Renal cortical epithelial cell (primary cell): ENCODE results near the gene MTX1. TPM values are rescaled to one million over a fixed set of nuclear protein-coding genes. Genes with fewer than 3 reads are reported as not detected.
A peak's percentile ranks its signal among the peaks of the same experiment; 100 is the strongest.
"Not testable (repeated sequence)": the region's sequence is repeated elsewhere in the genome, so short reads cannot be mapped to it uniquely, and the experiment has no call there.

Experiments used
- DNase-seq: peaks from one replicate; pipeline ENCODE4 v3.0.0-alpha.2; 2011; ENCODE audit warnings: low read depth
- total RNA-seq: library from RNA; depleted of rRNA; stranded (reverse); fragments of >200 nt; gene quantifications from 2 replicates; pipeline ENCODE4 v1.2.3, GENCODE V29; 2014

Gene MTX1, protein sequence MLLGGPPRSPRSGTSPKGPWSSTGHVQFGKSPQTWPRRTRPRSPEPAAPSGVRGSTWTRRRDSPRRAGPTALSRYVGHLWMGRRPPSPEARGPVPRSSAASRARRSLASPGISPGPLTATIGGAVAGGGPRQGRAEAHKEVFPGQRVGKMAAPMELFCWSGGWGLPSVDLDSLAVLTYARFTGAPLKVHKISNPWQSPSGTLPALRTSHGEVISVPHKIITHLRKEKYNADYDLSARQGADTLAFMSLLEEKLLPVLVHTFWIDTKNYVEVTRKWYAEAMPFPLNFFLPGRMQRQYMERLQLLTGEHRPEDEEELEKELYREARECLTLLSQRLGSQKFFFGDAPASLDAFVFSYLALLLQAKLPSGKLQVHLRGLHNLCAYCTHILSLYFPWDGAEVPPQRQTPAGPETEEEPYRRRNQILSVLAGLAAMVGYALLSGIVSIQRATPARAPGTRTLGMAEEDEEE
- total RNA-seq, result 36.8 and 72.8 TPM in 2 replicates

DNA sequence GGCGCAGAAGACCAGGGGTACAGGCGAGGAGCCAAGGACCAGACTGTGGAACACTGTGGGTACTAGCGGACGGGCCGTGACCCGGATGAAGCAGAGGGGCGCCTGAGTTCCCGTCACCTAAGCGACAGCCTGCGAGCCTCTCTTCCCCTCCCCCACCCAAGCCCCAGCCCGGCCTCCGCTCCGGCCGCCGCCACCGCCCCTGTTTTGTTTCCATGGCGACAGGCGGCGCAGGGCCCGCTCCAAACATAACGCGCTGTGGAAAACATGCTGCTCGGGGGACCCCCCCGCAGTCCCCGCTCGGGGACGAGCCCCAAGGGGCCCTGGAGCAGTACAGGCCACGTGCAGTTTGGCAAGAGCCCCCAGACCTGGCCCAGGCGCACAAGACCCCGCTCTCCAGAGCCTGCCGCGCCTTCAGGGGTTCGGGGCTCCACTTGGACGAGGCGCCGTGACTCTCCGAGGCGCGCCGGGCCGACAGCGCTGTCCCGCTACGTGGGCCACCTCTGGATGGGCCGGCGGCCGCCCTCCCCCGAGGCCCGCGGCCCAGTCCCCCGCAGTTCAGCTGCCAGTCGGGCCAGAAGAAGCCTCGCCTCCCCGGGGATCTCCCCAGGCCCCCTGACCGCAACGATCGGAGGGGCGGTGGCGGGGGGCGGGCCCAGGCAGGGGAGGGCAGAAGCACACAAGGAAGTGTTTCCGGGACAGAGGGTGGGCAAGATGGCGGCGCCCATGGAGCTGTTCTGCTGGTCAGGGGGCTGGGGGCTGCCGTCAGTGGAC is at the start of gene MTX1:
Gene MTX1, plus strand, starts transcription at position 155 of the 771 bp plus-strand sequence. Its CDS starts 110 bp downstream, at position 265.
- DNase-seq, result peak; percentile 59

DNA sequence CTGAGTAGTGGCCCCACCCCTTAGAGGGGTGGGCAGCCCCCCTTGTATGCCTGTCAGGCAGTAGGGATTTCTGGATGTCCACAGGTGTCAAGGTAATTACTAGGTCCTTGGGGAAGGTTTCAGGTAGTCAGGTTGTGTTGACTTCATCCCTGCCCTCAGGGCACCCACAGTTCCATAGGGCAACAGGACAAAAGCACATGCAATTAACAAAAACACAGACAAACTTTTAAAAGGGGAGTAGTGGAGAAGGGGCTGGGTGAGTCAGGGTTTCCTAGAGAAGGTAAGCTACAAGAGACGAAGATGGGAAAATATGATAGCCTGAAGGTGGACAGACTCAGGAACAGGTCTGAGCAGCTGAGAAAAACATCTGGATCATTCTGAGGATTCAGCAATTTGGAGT is 49.5 kb upstream of the MTX1 start:
- DNase-seq, result no peak

DNA sequence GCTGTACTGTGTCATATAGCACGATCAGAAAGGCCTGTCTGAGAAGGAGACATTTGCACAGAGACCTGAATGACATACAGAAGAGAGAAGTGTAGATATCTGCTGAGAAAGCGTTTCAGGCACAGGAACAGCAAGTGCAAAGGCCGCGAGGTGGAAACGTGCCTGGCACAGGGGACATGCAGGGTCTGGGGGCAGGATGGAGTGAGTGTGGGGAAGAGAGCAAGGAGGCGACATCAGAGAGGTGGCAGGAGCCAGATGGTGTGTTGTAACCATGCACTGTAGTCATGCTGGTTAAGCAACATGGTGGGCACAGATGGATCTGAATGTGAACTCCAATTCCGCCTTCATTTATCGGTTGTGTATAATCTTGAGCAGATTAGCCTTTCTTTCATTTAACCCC is 48.4 kb upstream of the MTX1 start:
- no peak for DNase-seq

GRCh38 chr1:155162631-155163030 is 45.9 kb upstream of the MTX1 start:
- not testable (repeated sequence) for DNase-seq

DNA sequence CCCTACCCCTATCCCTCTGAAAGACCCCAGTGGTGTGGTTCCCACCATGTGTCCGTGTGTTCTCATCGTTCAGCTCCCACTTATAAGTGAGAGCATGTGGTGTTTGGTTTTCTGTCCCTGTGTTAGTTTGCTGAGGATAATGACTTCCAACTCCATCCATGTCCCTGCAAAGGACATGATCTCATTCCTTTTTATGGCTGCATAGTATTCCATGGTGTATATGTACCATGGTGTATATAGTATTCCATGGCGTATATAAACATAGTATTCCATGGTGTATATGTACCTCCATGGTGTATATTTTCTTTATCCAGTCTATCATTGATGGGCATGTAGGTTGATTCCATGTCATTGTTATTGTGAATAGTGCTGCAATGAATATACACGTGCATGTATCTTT is 44.7 kb upstream of the MTX1 start:
- not testable (repeated sequence) for DNase-seq

GRCh38 chr1:155164625-155165024 is 43.9 kb upstream of the MTX1 start:
- DNase-seq, result not testable (repeated sequence)

DNA sequence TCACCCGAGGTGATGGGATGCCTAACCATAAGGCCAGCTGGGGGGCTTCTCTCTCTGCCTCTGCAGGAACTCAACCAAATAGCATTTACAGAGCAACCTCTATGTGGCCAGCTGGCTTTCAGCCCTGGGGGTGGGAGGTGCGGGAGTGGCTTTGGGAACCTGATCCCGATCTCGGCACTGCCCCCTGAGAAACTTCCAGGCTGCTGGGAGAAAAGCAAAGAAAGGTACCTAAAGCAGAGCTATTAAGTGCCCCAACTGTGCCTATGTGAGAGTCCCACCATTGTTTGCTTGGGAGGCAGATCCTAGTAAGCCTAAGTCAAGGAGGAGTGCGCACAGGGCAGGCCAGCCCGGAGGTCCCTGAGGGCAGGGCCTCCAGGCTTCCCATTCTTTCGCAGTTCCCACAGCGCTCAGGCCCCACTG is 42.4 kb upstream of the MTX1 start:
- DNase-seq, result no peak

DNA sequence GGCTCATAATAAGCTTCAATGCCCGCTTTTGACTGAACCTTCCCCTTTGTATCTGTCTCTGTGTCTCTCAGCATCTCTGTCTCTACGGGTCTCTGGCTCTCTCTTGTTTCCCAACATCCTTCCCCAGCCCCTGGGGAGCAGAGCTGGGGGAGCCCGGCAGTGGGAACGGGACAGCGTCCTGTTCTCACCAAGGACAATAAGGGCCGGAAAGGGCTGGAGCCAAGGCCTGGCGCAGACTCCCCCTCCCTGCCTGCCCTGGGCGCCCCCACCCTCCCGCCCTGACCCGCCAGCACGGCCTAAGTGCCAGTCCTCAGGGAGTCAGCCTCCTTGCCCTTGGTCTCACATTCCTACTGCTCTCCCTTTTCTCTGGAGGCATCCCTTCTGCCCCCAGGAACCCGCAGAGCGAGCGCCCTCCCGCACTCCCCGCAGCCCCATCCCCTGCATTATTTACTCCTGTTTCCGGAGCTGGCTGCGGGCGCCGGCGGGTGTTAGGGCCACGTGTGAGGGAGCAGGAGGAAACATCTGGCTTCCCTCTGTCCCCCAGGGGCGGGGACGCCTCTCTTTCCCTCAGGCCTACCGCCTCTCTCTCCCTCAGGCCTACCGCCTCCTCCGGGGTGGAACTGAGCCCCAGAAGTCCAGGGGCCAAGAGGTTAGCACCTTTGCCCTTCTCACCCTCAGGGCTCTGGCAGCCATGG is 41.9 kb upstream of the MTX1 start:
- no peak for DNase-seq

- DNase-seq, result peak; percentile 72
These were observed 41.1 kb upstream of the MTX1 start for GRCh38 chr1:155167166-155168104.

- not testable (repeated sequence) for DNase-seq
These were observed 40.4 kb upstream of the MTX1 start for GRCh38 chr1:155168105-155168445.

DNA sequence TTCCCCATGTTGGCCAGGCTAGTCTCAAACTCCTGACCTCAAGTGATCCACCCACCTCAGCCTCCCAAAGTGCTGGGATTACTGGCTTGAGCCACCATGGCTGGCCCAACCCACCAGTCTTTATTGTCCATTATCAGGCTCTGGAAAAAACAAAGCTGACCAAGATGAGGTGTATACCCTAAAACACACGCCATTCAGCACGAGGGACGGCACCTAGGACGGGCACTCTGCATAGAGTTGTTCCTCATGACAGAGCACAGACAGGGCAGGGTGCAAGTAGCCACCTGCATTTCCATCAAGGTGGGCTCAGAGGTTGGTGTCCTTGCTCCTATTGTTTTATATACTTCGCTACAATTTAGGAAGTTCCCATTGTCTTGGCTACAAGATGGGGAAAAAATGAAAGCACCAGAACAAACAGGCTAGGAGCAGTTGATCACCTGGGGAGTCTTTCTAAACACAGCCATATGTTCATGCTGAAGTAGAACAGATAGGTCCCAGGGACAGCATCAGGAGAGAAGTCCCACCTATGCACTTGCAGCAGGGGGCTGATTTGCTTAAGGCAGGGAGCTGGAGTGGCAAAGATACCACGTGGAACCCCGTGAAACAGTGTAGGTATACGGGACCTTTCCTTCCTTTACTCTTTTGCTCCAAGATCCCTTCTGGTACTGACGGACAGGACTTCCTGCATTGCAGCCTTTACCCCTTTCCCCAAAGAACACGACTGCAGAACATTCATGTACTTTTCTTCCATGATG is 39.9 kb upstream of the MTX1 start:
- DNase-seq, result no peak

- no peak for DNase-seq
These were observed 39.0 kb upstream of the MTX1 start for GRCh38 chr1:155169541-155169940.

DNA sequence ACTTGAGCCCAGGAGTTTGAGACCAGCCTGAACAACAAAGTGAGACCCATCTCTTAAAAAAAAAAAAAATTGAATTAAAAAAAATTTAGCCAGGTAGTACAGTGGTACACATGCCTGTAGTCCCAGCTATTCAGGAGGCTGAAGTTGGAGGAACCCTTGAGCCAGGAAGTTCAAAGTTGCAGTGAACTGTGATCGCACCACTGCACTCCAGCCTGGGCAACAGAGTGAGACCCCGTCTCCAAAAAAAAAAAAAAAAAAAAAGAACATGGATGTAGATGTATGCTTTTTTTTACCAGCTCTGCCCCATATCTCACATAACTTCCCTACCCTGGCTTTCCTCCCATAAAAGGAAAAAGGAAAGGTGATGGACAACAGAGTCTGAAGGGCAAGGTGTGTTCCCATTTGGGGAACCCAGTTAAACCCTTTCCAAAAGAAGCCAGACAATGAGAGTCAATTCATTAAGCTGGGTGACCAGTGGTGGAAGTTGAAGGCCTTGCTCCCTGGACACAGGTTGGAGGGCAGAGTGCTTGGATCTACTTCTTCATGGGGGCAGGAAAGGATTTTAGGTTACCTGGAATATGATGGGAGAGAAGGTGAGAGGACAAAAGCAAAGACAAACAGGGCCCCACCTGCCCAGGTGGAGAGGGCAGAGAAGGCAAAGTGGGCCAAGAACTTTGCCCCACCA is 38.3 kb upstream of the MTX1 start:
- DNase-seq, result no peak

DNA sequence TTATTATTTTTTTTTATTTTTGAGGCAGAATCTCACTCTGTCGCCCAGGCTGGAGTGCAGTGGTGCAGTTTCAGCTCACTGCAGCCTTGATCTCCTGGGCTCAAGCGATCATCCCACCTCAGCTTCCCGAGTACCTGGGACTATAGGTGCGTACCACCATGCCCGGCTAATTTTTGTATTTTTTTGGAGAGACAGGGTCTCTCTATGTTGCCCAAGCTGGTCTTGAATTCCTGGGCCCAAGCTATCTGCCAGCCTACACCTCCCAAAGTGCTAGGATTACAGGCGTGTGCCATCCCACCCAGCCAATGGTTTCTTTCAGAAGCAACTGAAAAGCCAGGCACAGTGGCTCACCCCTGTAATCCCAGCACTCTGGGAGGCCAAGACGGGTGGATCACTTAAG is 37.7 kb upstream of the MTX1 start:
- no peak for DNase-seq

GRCh38 chr1:155171836-155172731 is 36.4 kb upstream of the MTX1 start:
- DNase-seq, result no peak

DNA sequence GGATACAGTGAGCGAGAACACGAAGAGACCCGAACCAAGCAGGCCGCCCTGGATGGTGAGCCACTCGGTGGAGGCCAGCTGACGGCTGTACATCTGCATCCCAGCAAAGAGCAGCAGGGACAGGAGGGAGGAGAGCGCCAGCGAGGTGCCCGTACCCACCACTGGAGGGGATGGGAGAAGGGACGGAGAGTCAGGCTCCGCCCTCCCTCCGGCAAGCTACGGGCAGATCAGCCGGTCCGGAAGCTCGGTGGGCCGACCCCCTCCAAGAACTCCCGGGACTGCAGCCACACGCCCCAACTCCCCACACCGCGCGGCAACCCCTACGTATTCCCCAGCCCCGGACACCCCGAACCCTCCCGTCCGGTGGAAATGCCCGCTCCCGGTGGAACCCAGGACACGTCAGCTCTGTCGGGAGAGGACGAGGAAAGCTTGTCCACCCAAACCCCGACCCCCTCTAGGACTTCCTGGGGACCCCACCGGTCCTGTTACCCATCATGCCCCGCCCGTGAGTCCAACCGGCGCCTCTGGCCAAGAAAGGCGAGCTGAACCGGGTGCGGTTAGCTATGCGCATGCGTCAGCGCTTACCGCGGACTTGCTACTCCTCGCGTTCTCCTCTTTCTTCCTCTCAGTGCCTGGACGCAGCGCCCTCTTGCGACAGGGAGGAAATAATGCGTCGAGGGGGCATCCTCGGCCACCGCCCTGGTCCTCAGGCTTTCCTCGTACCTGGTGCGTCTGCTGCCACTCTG is 35.6 kb upstream of the MTX1 start, which contains the start of gene KRTCAP2:
Gene KRTCAP2, minus strand, starts transcription at position 573 of the 746 bp plus-strand sequence. Its CDS starts 80 bp downstream, at position 493.
- peak; percentile 90 for DNase-seq

GRCh38 chr1:155173478-155174323 is 34.8 kb upstream of the MTX1 start, which contains the start of gene TRIM46:
Gene TRIM46 (plus strand): TSS chr1:155173849. CDS start chr1:155173967, 118 bp downstream.
- DNase-seq, result no peak
